ENCODE measurements around the gene GPR15LG. TPM values are rescaled to one million over a fixed set of nuclear protein-coding genes. Genes with fewer than 3 reads are reported as not detected.
"Not testable (repeated sequence)": the region's sequence is repeated elsewhere in the genome, so short reads cannot be mapped to it uniquely, and the experiment has no call there.

Gene GPR15LG
- total and polyA plus RNA-seq, 2 donors (not counting 3 experiments of a cell fraction or from before 2014, with no cell fraction given) = not detected

GRCh38 chr10:84166620-84167288 lies 6.8 kb upstream of the GPR15LG start:
- Histone ChIP-seq H3K9ac (replicated peaks; ENCODE audit: extremely low read depth, insufficient read depth, low read length) (no peak overlapping the region), H3K9me3 (replicated peaks; ENCODE audit: control insufficient read depth, insufficient read depth, low read length) (no peaks in the 10 kb centered on the region), H3K27me3 (ENCODE audit: control insufficient read depth in 2 of 2, insufficient read depth in 2 of 2, low read length in 2 of 2) (peaks cover 2 to 3% of the 10 kb centered on the region in 2 experiments), H3K4me3 (replicated peaks in 1 of 3; ENCODE audit: insufficient read depth in 1 of 3, low read depth in 1 of 3, low read length in 3 of 3) (no peak overlapping the region), H3K27ac (ENCODE audit: insufficient read depth, low read depth, low read length) (no peak overlapping the region), H2AFZ (ENCODE audit: low read depth, low read length) (no peak overlapping the region), H3K9me1 (replicated peaks; ENCODE audit: control insufficient read depth, extremely low read depth, insufficient read depth, low read length) (no peaks in the 10 kb centered on the region), H3K36me3 (ENCODE audit: control insufficient read depth in 2 of 2, extremely low read depth in 1 of 2, insufficient read depth in 2 of 2, low read length in 2 of 2) (no peaks in the 10 kb centered on the region), H3K4me1 (ENCODE audit: control insufficient read depth, extremely low read depth, insufficient read depth, low read length) (no peaks in the 10 kb centered on the region), H4K20me1 (replicated peaks; ENCODE audit: control insufficient read depth, extremely low read depth, insufficient read depth, low read length) (no peaks in the 10 kb centered on the region), H3K4me2 (ENCODE audit: insufficient read depth, low read length) (no peak overlapping the region), H3K79me2 (ENCODE audit: control insufficient read depth, insufficient read depth, low read length) (no peaks in the 10 kb centered on the region)
- ChIA-PET POLR2A (no interaction called here), CTCF (no interaction called here)
- intact Hi-C loops (cut with micrococcal nuclease) = no loop called here
- dilution Hi-C loops (cut with MboI; ENCODE audit: extremely low pct_ligation_motif_present, low sequenced_read_pairs) = no loop called here
- TF ChIP-seq FOS (IDR thresholded peaks at IDR 0.05; ENCODE audit: borderline replicate concordance, insufficient read depth, low read length) = no peak
- no TSS peak for BruUV-seq (replicated peaks)
- FAIRE-seq = no peak
- no peak for DNase-seq (ENCODE audit: low read depth, low spot score)

GRCh38 chr10:84167289-84167653 lies 6.3 kb upstream of the GPR15LG start:
- H2AFZ ChIP-seq (ENCODE audit: low read depth, low read length); H3K9me3 ChIP-seq (replicated peaks; ENCODE audit: control insufficient read depth, insufficient read depth, low read length); H3K36me3 ChIP-seq (ENCODE audit: control insufficient read depth in 2 of 2, extremely low read depth in 1 of 2, insufficient read depth in 2 of 2, low read length in 2 of 2); H3K9ac ChIP-seq (replicated peaks; ENCODE audit: extremely low read depth, insufficient read depth, low read length); H3K27me3 ChIP-seq (ENCODE audit: control insufficient read depth in 2 of 2, insufficient read depth in 2 of 2, low read length in 2 of 2); H3K27ac ChIP-seq (ENCODE audit: insufficient read depth, low read depth, low read length); POLR2A ChIA-PET; H4K20me1 ChIP-seq (replicated peaks; ENCODE audit: control insufficient read depth, extremely low read depth, insufficient read depth, low read length); dilution Hi-C loops (cut with MboI; ENCODE audit: extremely low pct_ligation_motif_present, low sequenced_read_pairs); H3K4me2 ChIP-seq (ENCODE audit: insufficient read depth, low read length); H3K9me1 ChIP-seq (replicated peaks; ENCODE audit: control insufficient read depth, extremely low read depth, insufficient read depth, low read length); H3K4me3 ChIP-seq (replicated peaks in 1 of 3; ENCODE audit: insufficient read depth in 1 of 3, low read depth in 1 of 3, low read length in 3 of 3); H3K79me2 ChIP-seq (ENCODE audit: control insufficient read depth, insufficient read depth, low read length); H3K4me1 ChIP-seq (ENCODE audit: control insufficient read depth, extremely low read depth, insufficient read depth, low read length); CTCF ChIA-PET; FAIRE-seq; BruUV-seq (replicated peaks); DNase-seq (ENCODE audit: low read depth, low spot score); intact Hi-C loops (cut with micrococcal nuclease): not testable (repeated sequence)

- H3K27ac ChIP-seq (ENCODE audit: insufficient read depth, low read depth, low read length); H3K4me3 ChIP-seq (replicated peaks in 1 of 3; ENCODE audit: insufficient read depth in 1 of 3, low read depth in 1 of 3, low read length in 3 of 3); H3K36me3 ChIP-seq (ENCODE audit: control insufficient read depth in 2 of 2, extremely low read depth in 1 of 2, insufficient read depth in 2 of 2, low read length in 2 of 2); H3K9me1 ChIP-seq (replicated peaks; ENCODE audit: control insufficient read depth, extremely low read depth, insufficient read depth, low read length); intact Hi-C loops (cut with micrococcal nuclease); DNase-seq (ENCODE audit: low read depth, low spot score); POLR2A ChIA-PET; H3K4me2 ChIP-seq (ENCODE audit: insufficient read depth, low read length); H3K27me3 ChIP-seq (ENCODE audit: control insufficient read depth in 2 of 2, insufficient read depth in 2 of 2, low read length in 2 of 2); FAIRE-seq; H2AFZ ChIP-seq (ENCODE audit: low read depth, low read length); BruUV-seq (replicated peaks); H4K20me1 ChIP-seq (replicated peaks; ENCODE audit: control insufficient read depth, extremely low read depth, insufficient read depth, low read length); H3K9me3 ChIP-seq (replicated peaks; ENCODE audit: control insufficient read depth, insufficient read depth, low read length); dilution Hi-C loops (cut with MboI; ENCODE audit: extremely low pct_ligation_motif_present, low sequenced_read_pairs); H3K4me1 ChIP-seq (ENCODE audit: control insufficient read depth, extremely low read depth, insufficient read depth, low read length); H3K79me2 ChIP-seq (ENCODE audit: control insufficient read depth, insufficient read depth, low read length); H3K9ac ChIP-seq (replicated peaks; ENCODE audit: extremely low read depth, insufficient read depth, low read length): not testable (repeated sequence)
- CTCF ChIA-PET = interaction anchor here (0.9 kb wide), 1 partner anchor 20 kb away, joined by 3 read pairs; no protein-coding TSS in a partner anchor
Measured at GRCh38 chr10:84168382-84168781, 5.2 kb upstream of the GPR15LG start.

GRCh38 chr10:84171237-84171636 lies 2.4 kb upstream of the GPR15LG start:
- BruUV-seq (replicated peaks); FAIRE-seq; H3K9ac ChIP-seq (replicated peaks; ENCODE audit: extremely low read depth, insufficient read depth, low read length); H3K79me2 ChIP-seq (ENCODE audit: control insufficient read depth, insufficient read depth, low read length); H4K20me1 ChIP-seq (replicated peaks; ENCODE audit: control insufficient read depth, extremely low read depth, insufficient read depth, low read length); H3K9me3 ChIP-seq (replicated peaks; ENCODE audit: control insufficient read depth, insufficient read depth, low read length); CTCF ChIA-PET; H3K27ac ChIP-seq (ENCODE audit: insufficient read depth, low read depth, low read length); dilution Hi-C loops (cut with MboI; ENCODE audit: extremely low pct_ligation_motif_present, low sequenced_read_pairs); intact Hi-C loops (cut with micrococcal nuclease); H2AFZ ChIP-seq (ENCODE audit: low read depth, low read length); H3K4me1 ChIP-seq (ENCODE audit: control insufficient read depth, extremely low read depth, insufficient read depth, low read length); H3K36me3 ChIP-seq (ENCODE audit: control insufficient read depth in 2 of 2, extremely low read depth in 1 of 2, insufficient read depth in 2 of 2, low read length in 2 of 2); POLR2A ChIA-PET; H3K9me1 ChIP-seq (replicated peaks; ENCODE audit: control insufficient read depth, extremely low read depth, insufficient read depth, low read length); H3K4me3 ChIP-seq (replicated peaks in 1 of 3; ENCODE audit: insufficient read depth in 1 of 3, low read depth in 1 of 3, low read length in 3 of 3); H3K27me3 ChIP-seq (ENCODE audit: control insufficient read depth in 2 of 2, insufficient read depth in 2 of 2, low read length in 2 of 2); H3K4me2 ChIP-seq (ENCODE audit: insufficient read depth, low read length); DNase-seq (ENCODE audit: low read depth, low spot score): not testable (repeated sequence)

All from endothelial cell of umbilical vein (primary cell).